DND-41 (cell line): ENCODE measurements around the gene ARMCX1.

Source experiments
- ATAC-seq: fragments of 200-7000 bp; cut with Tn5 transposase; 3 replicates; pipeline ENCODE4 v1.9.1; 2021; ENCODE audit warnings: low read depth; ENCODE audit not compliant: insufficient read depth
- DNase-seq: peaks from one replicate; pipeline ENCODE4 v3.0.0-alpha.2; 2020
- H2AFZ ChIP-seq: 2 replicates; pipeline ENCODE4 v1.6.0; 2012; ENCODE audit warnings: low read depth, low read length
- H3K27ac ChIP-seq: 2 replicates; pipeline ENCODE4 v1.5.1; 2012; ENCODE audit warnings: low read length, inconsistent platforms
- H3K27me3 ChIP-seq: fragments of 200-600 bp; sonication (generic); 2 replicates; pipeline ENCODE4 v1.6.0; 2012; ENCODE audit warnings: low read length, mild to moderate bottlenecking, inconsistent platforms; ENCODE audit not compliant: insufficient read depth, poor library complexity
- H3K36me3 ChIP-seq: 2 replicates; pipeline ENCODE4 v1.5.1; 2012; ENCODE audit warnings: low read length, inconsistent platforms; ENCODE audit not compliant: insufficient read depth
- H3K4me1 ChIP-seq: 2 replicates; pipeline ENCODE4 v1.5.1; 2012; ENCODE audit warnings: mild to moderate bottlenecking, low read length; ENCODE audit not compliant: insufficient read depth
- H3K4me2 ChIP-seq: 2 replicates; pipeline ENCODE4 v1.6.0; 2012; ENCODE audit warnings: mild to moderate bottlenecking, moderate library complexity, low read length, inconsistent platforms; ENCODE audit not compliant: insufficient read depth
- H3K4me3 ChIP-seq, 2 experiments: fragments of 200-600 bp in 1 of 2; shearing (Covaris generic) in 1 of 2; 2 replicates each; pipeline ENCODE4 v1.5.1; 2012 to 2016; ENCODE audit warnings: inconsistent platforms in 2 of 2, low read length in 2 of 2, mild to moderate bottlenecking in 2 of 2, low read depth in 1 of 2, moderate library complexity in 1 of 2
- H3K79me2 ChIP-seq: 2 replicates; pipeline ENCODE4 v1.6.0; 2012; ENCODE audit warnings: low read length, inconsistent platforms; ENCODE audit not compliant: insufficient read depth
- H3K9ac ChIP-seq: 2 replicates; pipeline ENCODE4 v1.6.0; 2012; ENCODE audit warnings: low read depth, mild to moderate bottlenecking, inconsistent platforms, low read length, moderate library complexity
- H3K9me3 ChIP-seq: 2 replicates; pipeline ENCODE4 v1.5.1; 2012; ENCODE audit warnings: low read length, moderate library complexity, mild to moderate bottlenecking, inconsistent platforms; ENCODE audit not compliant: insufficient read depth, severe bottlenecking
- H4K20me1 ChIP-seq: 2 replicates; pipeline ENCODE4 v1.6.0; 2012; ENCODE audit warnings: low read length; ENCODE audit not compliant: insufficient read depth
- CTCF ChIP-seq: IDR thresholded peaks from 2 replicates; pipeline ENCODE4 v1.5.1; 2012; ENCODE audit warnings: borderline replicate concordance, low read length, moderate library complexity, mild to moderate bottlenecking; ENCODE audit not compliant: poor library complexity, severe bottlenecking; ENCODE audit errors: extremely low read depth
- EZH2 ChIP-seq: IDR thresholded peaks from 3 replicates; pipeline ENCODE4 v1.6.1; 2012; ENCODE audit warnings: borderline replicate concordance, low read depth, mild to moderate bottlenecking, moderate library complexity, low read length, inconsistent platforms; ENCODE audit not compliant: severe bottlenecking

ARMCX1 gene

GRCh38 chrX:101530944-101531343 is 19.4 kb upstream of the ARMCX1 start:
- Histone ChIP-seq H3K27me3 (no peaks in the 10 kb centered on the region), H3K9ac (no peak overlapping the region), H3K27ac (no peak overlapping the region), H4K20me1 (no peaks in the 10 kb centered on the region), H3K4me1 (no peaks in the 10 kb centered on the region), H3K9me3 (no peaks in the 10 kb centered on the region), H3K4me2 (no peak overlapping the region), H3K79me2 (no peaks in the 10 kb centered on the region), H3K36me3 (no peaks in the 10 kb centered on the region), H2AFZ (no peak overlapping the region), H3K4me3 (no peak overlapping the region)
- TF ChIP-seq EZH2 (no peak), CTCF (no peak)
- no peak for DNase-seq
- ATAC-seq, result no peak

GRCh38 chrX:101539116-101539515 is 11.2 kb upstream of the ARMCX1 start:
- no peak for DNase-seq
- Histone ChIP-seq H3K4me3 (no peak overlapping the region), H2AFZ (no peak overlapping the region), H3K27ac (no peak overlapping the region), H3K4me2 (no peak overlapping the region), H3K9ac (no peak overlapping the region), H3K79me2 (no peaks in the 10 kb centered on the region), H3K27me3 (no peaks in the 10 kb centered on the region), H3K36me3 (no peaks in the 10 kb centered on the region), H3K4me1 (no peaks in the 10 kb centered on the region), H4K20me1 (no peaks in the 10 kb centered on the region), H3K9me3 (no peaks in the 10 kb centered on the region)
- no peak for TF ChIP-seq CTCF
- TF ChIP-seq EZH2, result no peak
- no peak for ATAC-seq

- H3K27ac ChIP-seq, result no peak overlapping the region
- H3K9me3 ChIP-seq, result no peaks in the 10 kb centered on the region
- no peak overlapping the region for H2AFZ ChIP-seq
- no peaks in the 10 kb centered on the region for H4K20me1 ChIP-seq
- no peak overlapping the region for H3K4me3 ChIP-seq
- H3K27me3 ChIP-seq, result no peaks in the 10 kb centered on the region
- DNase-seq, result no peak
- no peak overlapping the region for H3K9ac ChIP-seq
- H3K36me3 ChIP-seq, result no peaks in the 10 kb centered on the region
- H3K4me1 ChIP-seq, result no peaks in the 10 kb centered on the region
- ATAC-seq, result no peak
- H3K79me2 ChIP-seq, result no peaks in the 10 kb centered on the region
- H3K4me2 ChIP-seq, result no peak overlapping the region
- TF ChIP-seq EZH2, result no peak
- TF ChIP-seq CTCF, result no peak
These were observed 518 bp downstream of the ARMCX1 start for GRCh38 chrX:101550751-101551379.

- Histone ChIP-seq H4K20me1 (no peaks in the 10 kb centered on the region), H3K79me2 (no peaks in the 10 kb centered on the region), H3K4me1 (no peaks in the 10 kb centered on the region), H3K36me3 (no peaks in the 10 kb centered on the region), H3K27ac (no peak overlapping the region), H2AFZ (no peak overlapping the region), H3K9ac (no peak overlapping the region), H3K4me2 (no peak overlapping the region), H3K27me3 (no peaks in the 10 kb centered on the region), H3K9me3 (no peaks in the 10 kb centered on the region), H3K4me3 (no peak overlapping the region)
- no peak for ATAC-seq
- no peak for DNase-seq
- TF ChIP-seq CTCF (no peak), EZH2 (no peak)
These were observed 1.0 kb downstream of the ARMCX1 start for GRCh38 chrX:101551380-101551767.
